Gastroesophageal sphincter (tissue), 4 donors: ENCODE measurements around the gene COA4. TPM values are rescaled to one million over a fixed set of nuclear protein-coding genes. Genes with fewer than 3 reads are reported as not detected.
"Not testable (repeated sequence)": the region's sequence is repeated elsewhere in the genome, so short reads cannot be mapped to it uniquely, and the experiment has no call there.

Experiments
- ATAC-seq: fragments of 150-250 bp; one replicate; pipeline ENCODE4 v1.9.1; 2016; ENCODE audit warnings: mild to moderate bottlenecking, moderate library complexity
- H3K27ac ChIP-seq, 4 donors: fragments of 200-600 bp; sonication (generic) in 3 of 4; 1 replicate in 3 of 4; 2 replicates in 1 of 4; pipeline ENCODE4 v1.5.1; 2016 to 2019
- H3K27me3 ChIP-seq: fragments of 200-600 bp; sonication (generic); one replicate; pipeline ENCODE4 v1.5.1; 2019
- H3K36me3 ChIP-seq, 2 donors: fragments of 200-600 bp; sonication (generic); one replicate each; pipeline ENCODE4 v1.5.1; 2019; ENCODE audit warnings: control low read depth in 1 of 2
- H3K4me1 ChIP-seq, 3 donors: fragments of 200-600 bp; sonication (generic); 1 replicate in 2 of 3; 2 replicates in 1 of 3; pipeline ENCODE4 v1.5.1; 2016 to 2019; ENCODE audit warnings: control low read depth in 2 of 3
- H3K4me3 ChIP-seq, 2 donors: fragments of 200-600 bp; sonication (generic); one replicate each; pipeline ENCODE4 v1.5.1; 2019; ENCODE audit warnings: mild to moderate bottlenecking in 1 of 2, moderate library complexity in 1 of 2
- H3K9me3 ChIP-seq, 3 donors: fragments of 200-600 bp; sonication (generic); one replicate each; pipeline ENCODE4 v1.5.1; 2017 to 2019; ENCODE audit warnings: control low read depth in 2 of 3
- EP300 ChIP-seq: sonication (generic); formaldehyde crosslinking; IDR thresholded peaks from one replicate; pipeline ENCODE4 v1.6.1; 2017; ENCODE audit warnings: antibody characterized with exemption, mild to moderate bottlenecking
- POLR2A ChIP-seq, 2 donors: fragments of 450-650 bp; IDR thresholded peaks; one replicate each; pipeline ENCODE4 v1.6.1; 2017; ENCODE audit warnings: antibody characterized with exemption in 2 of 2, mild to moderate bottlenecking in 2 of 2, moderate library complexity in 1 of 2
- POLR2AphosphoS5 ChIP-seq: sonication (generic); formaldehyde crosslinking; IDR thresholded peaks from one replicate; pipeline ENCODE4 v1.6.1; 2017; ENCODE audit warnings: antibody characterized with exemption
- WGBS, 2 donors: methylation state at CpG; one replicate each; pipeline ENCODE4 v1.1.5; 2018; ENCODE audit warnings: low coverage in 1 of 2; 5-methylcytosine and 5-hydroxymethylcytosine counted together
- total RNA-seq, 4 donors: library from RNA; depleted of rRNA; stranded (reverse); fragments of >200 nt; gene quantifications; one replicate each; pipeline ENCODE4 v1.1.0, GENCODE V29; 2016
- TF ChIP-seq, protein P1 (sequence below), 4 experiments: fragments of 200-600 bp in 2 of 4; fragments of 450-650 bp in 2 of 4; sonication (generic) in 1 of 4; IDR thresholded peaks; one replicate each; pipeline ENCODE4 v1.5.1; 2017 to 2019; ENCODE audit warnings: antibody characterized with exemption in 4 of 4, mild to moderate bottlenecking in 2 of 4, moderate library complexity in 2 of 4

Gene COA4
- total RNA-seq, 4 donors from 2014 or later, result 37.8 to 74.2 (median 58.7) TPM

DNA sequence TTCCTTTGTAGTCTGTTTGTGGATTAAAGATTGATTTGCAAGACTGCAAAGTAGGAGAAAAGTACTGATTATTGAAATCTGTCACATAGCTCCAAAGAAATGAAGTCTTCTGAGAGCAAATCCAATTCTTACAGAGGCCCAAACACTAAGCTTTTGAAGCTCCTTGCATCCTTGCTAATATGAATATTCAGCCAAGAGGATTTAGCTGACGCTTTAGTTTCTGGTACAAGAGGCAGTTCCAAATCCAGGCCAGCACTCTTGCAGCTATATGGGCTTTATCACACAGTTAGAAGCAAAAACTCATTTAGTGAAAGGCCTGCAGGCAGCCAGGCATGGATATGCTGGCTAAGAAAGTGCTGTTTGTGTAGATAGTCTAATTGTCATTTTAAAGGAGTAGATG is 12.9 kb upstream of the COA4 start:
- Histone ChIP-seq H3K9me3 (no peaks in the 10 kb centered on the region), H3K4me3 (no peak overlapping the region), H3K36me3 (peaks cover 0 to 87% of the 10 kb centered on the region in 2 donors), H3K27ac (no peak overlapping the region), H3K4me1 (no peaks in the 10 kb centered on the region), H3K27me3 (no peaks in the 10 kb centered on the region)
- 45 to 60% methylated on average over 1 of the region's 1 CpG for WGBS, 2 donors
- ATAC-seq, result no peak
- TF ChIP-seq EP300 (no peak), POLR2AphosphoS5 (no peak), POLR2A (IDR thresholded peaks at IDR 0.05) (no peak)
- TF ChIP-seq, protein P1, sequence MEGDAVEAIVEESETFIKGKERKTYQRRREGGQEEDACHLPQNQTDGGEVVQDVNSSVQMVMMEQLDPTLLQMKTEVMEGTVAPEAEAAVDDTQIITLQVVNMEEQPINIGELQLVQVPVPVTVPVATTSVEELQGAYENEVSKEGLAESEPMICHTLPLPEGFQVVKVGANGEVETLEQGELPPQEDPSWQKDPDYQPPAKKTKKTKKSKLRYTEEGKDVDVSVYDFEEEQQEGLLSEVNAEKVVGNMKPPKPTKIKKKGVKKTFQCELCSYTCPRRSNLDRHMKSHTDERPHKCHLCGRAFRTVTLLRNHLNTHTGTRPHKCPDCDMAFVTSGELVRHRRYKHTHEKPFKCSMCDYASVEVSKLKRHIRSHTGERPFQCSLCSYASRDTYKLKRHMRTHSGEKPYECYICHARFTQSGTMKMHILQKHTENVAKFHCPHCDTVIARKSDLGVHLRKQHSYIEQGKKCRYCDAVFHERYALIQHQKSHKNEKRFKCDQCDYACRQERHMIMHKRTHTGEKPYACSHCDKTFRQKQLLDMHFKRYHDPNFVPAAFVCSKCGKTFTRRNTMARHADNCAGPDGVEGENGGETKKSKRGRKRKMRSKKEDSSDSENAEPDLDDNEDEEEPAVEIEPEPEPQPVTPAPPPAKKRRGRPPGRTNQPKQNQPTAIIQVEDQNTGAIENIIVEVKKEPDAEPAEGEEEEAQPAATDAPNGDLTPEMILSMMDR (IDR thresholded peaks at IDR 0.05), result no peak

DNA sequence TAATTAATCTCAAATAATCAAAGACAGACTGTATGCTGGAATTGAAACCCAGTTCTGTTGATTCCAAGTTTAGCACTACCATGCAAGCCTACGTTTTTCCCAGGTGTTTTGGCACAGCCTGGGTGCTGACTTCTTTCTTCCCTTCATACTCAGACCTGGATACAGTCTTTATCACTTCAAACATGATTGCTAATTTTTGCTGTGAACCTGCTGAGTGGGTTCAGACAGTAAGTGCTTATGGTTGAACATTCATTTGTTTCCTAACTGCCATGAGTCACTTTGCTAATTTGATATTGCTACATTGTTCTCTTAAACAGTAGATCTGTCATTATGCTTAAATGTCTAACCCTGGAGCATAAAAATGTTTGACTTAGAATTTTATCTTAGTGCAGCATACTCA is 12.4 kb upstream of the COA4 start:
- 20 to 42% methylated on average over 1 of the region's 1 CpG for WGBS, 2 donors
- no peaks in the 10 kb centered on the region for H3K9me3 ChIP-seq
- no peak overlapping the region for H3K4me3 ChIP-seq
- no peak for TF ChIP-seq POLR2A (IDR thresholded peaks at IDR 0.05)
- TF ChIP-seq EP300, result no peak
- no peak for TF ChIP-seq POLR2AphosphoS5
- TF ChIP-seq, protein P1 (IDR thresholded peaks at IDR 0.05), result no peak
- no peaks in the 10 kb centered on the region for H3K4me1 ChIP-seq
- ATAC-seq, result no peak
- H3K27ac ChIP-seq, result no peak overlapping the region
- H3K36me3 ChIP-seq, result peaks cover 0 to 88% of the 10 kb centered on the region in 2 donors
- H3K27me3 ChIP-seq, result no peaks in the 10 kb centered on the region

GRCh38 chr11:73888244-73888643 is 11.6 kb upstream of the COA4 start:
- no peaks in the 10 kb centered on the region for H3K9me3 ChIP-seq
- TF ChIP-seq POLR2AphosphoS5, result no peak
- no peak for TF ChIP-seq EP300
- no peak for TF ChIP-seq POLR2A (IDR thresholded peaks at IDR 0.05)
- TF ChIP-seq, protein P1 (IDR thresholded peaks at IDR 0.05), result no peak
- ATAC-seq, result no peak
- peaks cover 0 to 88% of the 10 kb centered on the region in 2 donors for H3K36me3 ChIP-seq
- H3K4me1 ChIP-seq, result no peaks in the 10 kb centered on the region
- 92 to 97% methylated on average over 3 of the region's 3 CpGs for WGBS, 2 donors
- H3K27me3 ChIP-seq, result no peaks in the 10 kb centered on the region
- H3K4me3 ChIP-seq, result no peak overlapping the region
- no peak overlapping the region for H3K27ac ChIP-seq

GRCh38 chr11:73883856-73884255 is 7.2 kb upstream of the COA4 start:
- WGBS, 2 donors, result 74 to 100% methylated on average over 2 of the region's 2 CpGs
- TF ChIP-seq POLR2A (IDR thresholded peaks at IDR 0.05) (no peak), POLR2AphosphoS5 (no peak), EP300 (no peak)
- TF ChIP-seq, protein P1 (IDR thresholded peaks at IDR 0.05), result no peak
- no peak for ATAC-seq

DNA sequence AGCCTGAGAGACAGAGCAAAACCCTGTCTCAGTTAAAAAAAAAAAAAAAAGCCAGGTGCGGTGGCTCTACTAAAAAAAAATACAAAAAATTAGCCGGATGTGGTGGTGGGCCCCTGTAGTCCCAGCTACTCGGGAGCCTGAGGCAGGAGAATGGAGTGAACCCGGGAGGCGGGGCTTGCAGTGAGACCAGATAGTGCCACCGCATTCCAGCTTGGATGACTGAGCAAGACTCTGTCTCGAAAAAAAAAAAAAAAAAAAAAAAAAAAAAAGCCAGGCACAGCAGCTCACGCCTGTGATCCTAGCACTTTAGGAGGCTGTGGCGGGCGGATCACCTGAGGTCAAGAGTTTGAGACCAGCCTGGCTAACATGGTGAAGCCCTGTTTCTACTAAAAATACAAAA is 3.8 kb upstream of the COA4 start:
- Histone ChIP-seq H3K4me1 (peaks cover 0 to 25% (median 11%) of the 10 kb centered on the region in 3 donors), H3K36me3 (peaks cover 0 to 26% of the 10 kb centered on the region in 2 donors)
- H3K27ac ChIP-seq, H3K27me3 ChIP-seq, H3K9me3 ChIP-seq, H3K4me3 ChIP-seq, ATAC-seq: not testable (repeated sequence)
- WGBS, 2 donors, result 89 to 92% methylated on average over 3 to 4 of the region's 10 CpGs

More at GRCh38 chr11:73883856-73884255, 7.2 kb upstream of the COA4 start:
- Histone ChIP-seq H3K27me3 (no peaks in the 10 kb centered on the region), H3K4me1 (no peaks in the 10 kb centered on the region), H3K27ac (no peak overlapping the region), H3K36me3 (peaks cover 0 to 52% of the 10 kb centered on the region in 2 donors), H3K4me3 (no peak overlapping the region), H3K9me3 (no peaks in the 10 kb centered on the region)
